Progenitor cell of endocrine pancreas (in vitro differentiated cells): ENCODE results near the gene CPOX. TPM values are rescaled to one million over a fixed set of nuclear protein-coding genes. Genes with fewer than 3 reads are reported as not detected.

Experiments used
- DNase-seq: peaks from one replicate; pipeline ENCODE4 v3.0.0; 2021; ENCODE audit warnings: low spot score; ENCODE audit not compliant: unreplicated experiment
- H3K27ac Mint-ChIP-seq: 2 replicates; pipeline ENCODE4 v1.8.0; 2021; ENCODE audit warnings: mild to moderate bottlenecking, moderate library complexity, mixed read lengths
- H3K27me3 Mint-ChIP-seq: 2 replicates; pipeline ENCODE4 v1.8.0; 2021; ENCODE audit warnings: mixed read lengths
- H3K36me3 Mint-ChIP-seq: 2 replicates; pipeline ENCODE4 v1.8.0; 2022; ENCODE audit warnings: mixed read lengths; ENCODE audit not compliant: insufficient read depth
- H3K4me1 Mint-ChIP-seq: 2 replicates; pipeline ENCODE4 v1.8.0; 2021; ENCODE audit warnings: low read depth, mixed read lengths
- H3K4me3 Mint-ChIP-seq: 2 replicates; pipeline ENCODE4 v1.8.0; 2021; ENCODE audit warnings: low read depth, mild to moderate bottlenecking, moderate library complexity, mixed read lengths
- H3K9me3 Mint-ChIP-seq: 2 replicates; pipeline ENCODE4 v1.8.0; 2021; ENCODE audit warnings: low read depth, mixed read lengths
- total RNA-seq: library from RNA; stranded (reverse); gene quantifications from 2 replicates; pipeline ENCODE4 v1.2.1, GENCODE V29; 2021
- TF ChIP-seq, protein P1 (sequence below): fragments of 200-600 bp; sonication (generic); IDR thresholded peaks from one replicate; pipeline ENCODE4 v1.5.0; 2021; ENCODE audit warnings: antibody characterized with exemption, mild to moderate bottlenecking; ENCODE audit not compliant: unreplicated experiment

The CPOX gene
- total RNA-seq, 1 donor from 2014 or later: 24.4 TPM

DNA sequence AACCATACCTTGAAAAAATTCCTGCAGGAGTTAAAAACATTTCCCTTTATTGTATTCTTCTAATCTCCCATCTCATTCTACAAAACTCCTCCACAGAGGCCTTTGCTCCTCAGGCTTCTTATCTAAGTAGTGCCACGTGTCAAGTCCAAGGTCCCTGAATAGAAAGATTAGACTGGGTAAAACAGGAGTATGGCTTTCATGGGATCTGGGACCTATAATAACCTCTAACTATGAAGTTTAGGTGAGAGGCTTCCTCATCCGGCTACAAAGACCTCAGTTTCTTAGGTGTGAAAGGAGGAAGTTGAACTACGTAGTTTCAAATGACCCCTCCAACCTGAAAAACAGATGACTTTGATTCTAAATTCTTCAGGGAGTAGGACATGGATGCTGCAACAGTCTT is 41.7 kb downstream of the CPOX start:
- Mint-ChIP-seq H3K27me3 (no peaks in the 10 kb centered on the region), H3K4me1 (no peaks in the 10 kb centered on the region), H3K9me3 (no peaks in the 10 kb centered on the region), H3K36me3 (no peaks in the 10 kb centered on the region), H3K4me3 (no peak overlapping the region), H3K27ac (no peak overlapping the region)
- TF ChIP-seq, protein P1, sequence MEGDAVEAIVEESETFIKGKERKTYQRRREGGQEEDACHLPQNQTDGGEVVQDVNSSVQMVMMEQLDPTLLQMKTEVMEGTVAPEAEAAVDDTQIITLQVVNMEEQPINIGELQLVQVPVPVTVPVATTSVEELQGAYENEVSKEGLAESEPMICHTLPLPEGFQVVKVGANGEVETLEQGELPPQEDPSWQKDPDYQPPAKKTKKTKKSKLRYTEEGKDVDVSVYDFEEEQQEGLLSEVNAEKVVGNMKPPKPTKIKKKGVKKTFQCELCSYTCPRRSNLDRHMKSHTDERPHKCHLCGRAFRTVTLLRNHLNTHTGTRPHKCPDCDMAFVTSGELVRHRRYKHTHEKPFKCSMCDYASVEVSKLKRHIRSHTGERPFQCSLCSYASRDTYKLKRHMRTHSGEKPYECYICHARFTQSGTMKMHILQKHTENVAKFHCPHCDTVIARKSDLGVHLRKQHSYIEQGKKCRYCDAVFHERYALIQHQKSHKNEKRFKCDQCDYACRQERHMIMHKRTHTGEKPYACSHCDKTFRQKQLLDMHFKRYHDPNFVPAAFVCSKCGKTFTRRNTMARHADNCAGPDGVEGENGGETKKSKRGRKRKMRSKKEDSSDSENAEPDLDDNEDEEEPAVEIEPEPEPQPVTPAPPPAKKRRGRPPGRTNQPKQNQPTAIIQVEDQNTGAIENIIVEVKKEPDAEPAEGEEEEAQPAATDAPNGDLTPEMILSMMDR: no peak
- no peak for DNase-seq

DNA sequence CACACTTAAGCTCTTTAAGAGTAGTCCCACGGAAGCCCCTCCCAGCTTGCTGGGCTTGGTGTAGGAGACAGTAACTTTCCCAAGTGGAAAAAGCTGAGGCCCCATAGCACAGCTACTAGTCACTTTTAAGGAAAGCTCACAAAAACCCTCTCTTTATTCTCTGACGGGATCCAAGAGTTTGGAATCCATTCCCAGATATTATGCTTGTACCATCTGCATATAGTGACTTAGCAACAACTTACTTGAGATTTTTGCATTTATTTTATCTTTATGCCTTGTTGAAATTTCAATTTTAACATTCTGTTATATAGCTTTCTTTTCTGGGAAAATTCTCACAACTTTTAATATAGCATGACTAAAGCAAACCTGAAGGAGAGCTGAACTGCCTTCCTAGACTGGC is 42.2 kb downstream of the CPOX start:
- DNase-seq: no peak
- Mint-ChIP-seq H3K27me3 (no peaks in the 10 kb centered on the region), H3K9me3 (no peaks in the 10 kb centered on the region), H3K36me3 (no peaks in the 10 kb centered on the region), H3K4me1 (no peaks in the 10 kb centered on the region), H3K4me3 (no peak overlapping the region), H3K27ac (no peak overlapping the region)
- TF ChIP-seq, protein P1: no peak

DNA sequence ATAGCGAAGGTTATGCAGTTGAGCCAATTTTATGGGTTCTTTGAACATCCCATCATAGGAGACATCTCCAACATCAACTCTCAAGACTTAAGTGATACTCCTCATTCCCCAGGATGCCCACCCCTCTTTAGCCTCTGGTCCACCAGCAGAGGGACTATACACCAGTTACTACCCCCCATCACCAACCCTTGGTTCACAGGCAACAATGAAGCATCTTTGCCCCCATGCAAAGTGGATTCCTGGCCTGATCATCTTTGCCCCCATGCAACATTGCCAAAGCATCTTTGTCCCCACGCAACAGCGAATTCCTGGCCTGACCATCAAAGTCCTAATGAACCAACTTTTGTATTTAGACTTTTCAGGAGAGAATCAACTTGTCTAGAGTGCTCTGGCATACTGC is 42.6 kb downstream of the CPOX start:
- Mint-ChIP-seq H3K27ac (no peak overlapping the region), H3K27me3 (no peaks in the 10 kb centered on the region), H3K9me3 (no peaks in the 10 kb centered on the region), H3K36me3 (no peaks in the 10 kb centered on the region), H3K4me1 (no peaks in the 10 kb centered on the region), H3K4me3 (no peak overlapping the region)
- TF ChIP-seq, protein P1: no peak
- DNase-seq: no peak

DNA sequence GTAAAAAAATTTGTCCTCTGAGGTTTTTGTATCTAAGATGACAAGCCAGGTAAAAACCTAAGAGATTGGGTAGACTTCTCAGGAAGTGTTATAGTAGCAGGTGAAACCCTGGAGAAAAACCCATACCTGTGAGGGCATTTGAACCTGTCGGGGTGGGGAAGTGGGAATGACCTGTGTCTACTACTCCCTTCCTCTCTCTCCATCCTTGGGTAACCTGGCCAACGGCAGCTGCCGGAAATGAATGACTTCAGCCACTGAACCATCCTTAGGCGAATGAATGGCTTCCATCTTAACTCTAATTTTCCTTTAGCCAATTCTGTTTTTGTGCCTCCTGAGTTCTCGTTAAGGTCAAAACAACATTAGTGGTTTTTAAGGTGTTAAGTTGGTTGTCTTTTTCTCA is 44.9 kb downstream of the CPOX start:
- TF ChIP-seq, protein P1: no peak
- no peak for DNase-seq
- Mint-ChIP-seq H3K27ac (no peak overlapping the region), H3K9me3 (no peaks in the 10 kb centered on the region), H3K4me3 (no peak overlapping the region), H3K4me1 (no peaks in the 10 kb centered on the region), H3K36me3 (no peaks in the 10 kb centered on the region), H3K27me3 (no peaks in the 10 kb centered on the region)

DNA sequence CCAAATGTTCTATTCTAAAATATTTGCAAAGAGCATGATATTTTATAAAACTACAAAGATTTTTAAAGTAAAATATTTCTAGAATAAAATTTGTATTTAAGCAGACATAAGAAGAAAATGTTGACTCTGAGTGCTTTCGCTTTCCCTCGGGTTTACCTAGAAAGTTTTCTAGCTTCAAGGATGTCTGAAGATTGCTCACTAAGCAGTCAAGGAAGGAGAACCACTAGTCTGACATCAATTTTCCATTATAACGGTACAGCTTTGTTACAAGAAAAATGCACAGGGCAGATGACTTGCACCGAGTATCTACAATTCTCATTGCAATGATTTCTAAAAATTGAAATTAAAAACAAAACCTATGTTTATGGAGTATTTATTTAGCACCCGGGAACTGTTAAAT is 47.5 kb downstream of the CPOX start:
- no peaks in the 10 kb centered on the region for H3K9me3 Mint-ChIP-seq
- no peak overlapping the region for H3K27ac Mint-ChIP-seq
- H3K36me3 Mint-ChIP-seq: no peaks in the 10 kb centered on the region

More for the DNA sequence above, 47.5 kb downstream of the CPOX start:
- H3K4me1 Mint-ChIP-seq: no peaks in the 10 kb centered on the region
- no peak for DNase-seq
- no peak overlapping the region for H3K4me3 Mint-ChIP-seq
- TF ChIP-seq, protein P1: no peak
- no peaks in the 10 kb centered on the region for H3K27me3 Mint-ChIP-seq
